SU-DHL-6 (cell line): ENCODE data around the gene RORB.

ENCODE experiments used
- H2AFZ ChIP-seq: fragments of 200-600 bp; sonication (generic); 2 replicates; pipeline ENCODE4 v1.6.1; 2014; ENCODE audit warnings: low read depth, mild to moderate bottlenecking, moderate library complexity, mixed read lengths, antibody characterized with exemption, low read length; ENCODE audit not compliant: severe bottlenecking
- H3F3A ChIP-seq: fragments of 200-600 bp; shearing (Covaris generic); 2 replicates; pipeline ENCODE4 v1.6.0; 2016; ENCODE audit warnings: antibody characterized with exemption, mild to moderate bottlenecking; ENCODE audit not compliant: insufficient read depth
- H3K27ac ChIP-seq: fragments of 200-600 bp; sonication (generic); 2 replicates; pipeline ENCODE4 v1.5.1; 2016; ENCODE audit warnings: low read depth, mild to moderate bottlenecking, low read length, moderate library complexity, mixed read lengths
- H3K27me3 ChIP-seq: fragments of 200-600 bp; sonication (generic), shearing (Covaris generic); 2 replicates; pipeline ENCODE4 v1.6.0; 2014; ENCODE audit warnings: mild to moderate bottlenecking, low read length
- H3K36me3 ChIP-seq: fragments of 200-600 bp; sonication (generic); 2 replicates; pipeline ENCODE4 v1.6.1; 2014; ENCODE audit warnings: mild to moderate bottlenecking, low read length, mixed read lengths
- H3K4me2 ChIP-seq: fragments of 300-600, 200-600 bp; shearing (Covaris generic), sonication (generic); 2 replicates; pipeline ENCODE4 v1.6.0; 2014; ENCODE audit warnings: low read length, low read depth, mild to moderate bottlenecking; ENCODE audit not compliant: poor library complexity, severe bottlenecking
- H3K4me3 ChIP-seq: fragments of 200-600 bp; sonication (generic); 2 replicates; pipeline ENCODE4 v1.5.1; 2014; ENCODE audit warnings: antibody characterized with exemption, low read length, mild to moderate bottlenecking, mixed read lengths; ENCODE audit not compliant: insufficient read depth, poor library complexity, severe bottlenecking
- H3K79me2 ChIP-seq: fragments of 200-600 bp; sonication (generic); 2 replicates; pipeline ENCODE4 v1.6.1; 2014; ENCODE audit warnings: mild to moderate bottlenecking, low read length, moderate library complexity; ENCODE audit not compliant: insufficient read depth
- H3K9ac ChIP-seq: fragments of 200-600 bp; sonication (generic); 2 replicates; pipeline ENCODE4 v1.7.0; 2014; ENCODE audit warnings: mild to moderate bottlenecking, low read length
- H3K9me2 ChIP-seq: fragments of 200-600 bp; sonication (generic); replicated peaks from 2 replicates; pipeline ENCODE4 v1.6.1; 2014; ENCODE audit warnings: low read length; ENCODE audit not compliant: insufficient read depth
- H3K9me3 ChIP-seq: fragments of 200-600 bp; sonication (generic); 2 replicates; pipeline ENCODE4 v1.6.1; 2014; ENCODE audit warnings: low read length, mixed read lengths; ENCODE audit not compliant: insufficient read depth
- H4K20me1 ChIP-seq: fragments of 200-600 bp; sonication (generic); 2 replicates; pipeline ENCODE4 v1.6.1; 2014; ENCODE audit warnings: low read depth, mild to moderate bottlenecking, antibody characterized with exemption, low read length, moderate library complexity, mixed read lengths
- EZH2phosphoT487 ChIP-seq: fragments of 200-600 bp; sonication (generic), shearing (Covaris generic); conservative IDR thresholded peaks from 2 replicates; pipeline ENCODE4 v1.6.1; 2018; ENCODE audit warnings: mild to moderate bottlenecking, antibody characterized with exemption, low read length, moderate library complexity, mixed read lengths
- TF ChIP-seq, protein P1 (sequence below): fragments of 200-600 bp; sonication (generic); IDR thresholded peaks from one replicate; pipeline ENCODE4 v1.5.1; 2017; ENCODE audit warnings: antibody characterized with exemption, mild to moderate bottlenecking, low read length, moderate library complexity; ENCODE audit not compliant: insufficient read depth, poor library complexity, severe bottlenecking

The RORB gene

DNA sequence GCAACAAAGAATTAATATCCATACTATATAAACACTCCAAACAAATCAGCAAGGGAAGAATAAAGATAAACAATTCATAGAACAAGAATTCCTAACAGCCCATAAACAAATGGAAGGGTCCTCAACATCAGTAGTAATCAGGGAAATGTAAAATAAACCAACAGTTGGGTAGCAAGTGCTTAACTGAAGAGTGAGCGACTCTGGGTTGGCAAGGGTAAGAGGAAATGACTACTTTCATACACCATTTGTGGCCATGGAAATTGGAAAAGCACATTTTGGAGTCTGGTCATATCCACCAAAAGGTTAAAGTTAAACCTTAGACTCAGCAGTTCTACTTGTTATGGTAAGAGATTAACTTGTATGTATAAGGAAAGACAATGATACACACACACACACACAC is 17.4 kb upstream of the RORB start:
- Histone ChIP-seq H3K36me3 (no peaks in the 10 kb centered on the region), H3K4me2 (no peak overlapping the region), H3K27ac (no peak overlapping the region), H3K9ac (no peak overlapping the region), H3K9me3 (no peaks in the 10 kb centered on the region), H3K9me2 (no peaks in the 10 kb centered on the region), H3K27me3 (no peaks in the 10 kb centered on the region), H3F3A (no peaks in the 10 kb centered on the region), H3K79me2 (no peaks in the 10 kb centered on the region), H3K4me3 (no peak overlapping the region), H2AFZ (no peak overlapping the region), H4K20me1 (no peaks in the 10 kb centered on the region)
- no peak for TF ChIP-seq EZH2phosphoT487
- TF ChIP-seq, protein P1, sequence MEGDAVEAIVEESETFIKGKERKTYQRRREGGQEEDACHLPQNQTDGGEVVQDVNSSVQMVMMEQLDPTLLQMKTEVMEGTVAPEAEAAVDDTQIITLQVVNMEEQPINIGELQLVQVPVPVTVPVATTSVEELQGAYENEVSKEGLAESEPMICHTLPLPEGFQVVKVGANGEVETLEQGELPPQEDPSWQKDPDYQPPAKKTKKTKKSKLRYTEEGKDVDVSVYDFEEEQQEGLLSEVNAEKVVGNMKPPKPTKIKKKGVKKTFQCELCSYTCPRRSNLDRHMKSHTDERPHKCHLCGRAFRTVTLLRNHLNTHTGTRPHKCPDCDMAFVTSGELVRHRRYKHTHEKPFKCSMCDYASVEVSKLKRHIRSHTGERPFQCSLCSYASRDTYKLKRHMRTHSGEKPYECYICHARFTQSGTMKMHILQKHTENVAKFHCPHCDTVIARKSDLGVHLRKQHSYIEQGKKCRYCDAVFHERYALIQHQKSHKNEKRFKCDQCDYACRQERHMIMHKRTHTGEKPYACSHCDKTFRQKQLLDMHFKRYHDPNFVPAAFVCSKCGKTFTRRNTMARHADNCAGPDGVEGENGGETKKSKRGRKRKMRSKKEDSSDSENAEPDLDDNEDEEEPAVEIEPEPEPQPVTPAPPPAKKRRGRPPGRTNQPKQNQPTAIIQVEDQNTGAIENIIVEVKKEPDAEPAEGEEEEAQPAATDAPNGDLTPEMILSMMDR, result no peak

DNA sequence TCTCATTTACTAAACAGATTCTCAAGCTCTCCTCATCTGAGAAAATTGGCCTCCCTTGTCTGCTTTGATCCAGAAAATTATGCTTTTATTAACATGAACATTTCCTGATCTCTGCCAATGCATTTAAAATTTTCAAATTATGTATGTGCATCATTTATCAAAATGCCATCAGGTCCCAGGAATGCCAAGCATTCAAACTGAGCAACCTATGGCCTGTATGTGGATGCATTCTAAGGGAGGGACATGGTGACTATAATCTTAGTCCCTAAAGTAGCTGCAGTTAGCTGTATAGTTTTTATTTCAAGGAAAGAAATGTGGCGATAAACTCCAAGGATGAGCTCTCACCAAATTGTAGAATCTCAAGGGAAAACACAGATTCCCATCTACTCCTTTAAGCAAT is 9.7 kb upstream of the RORB start:
- Histone ChIP-seq H3K36me3 (no peaks in the 10 kb centered on the region), H4K20me1 (no peaks in the 10 kb centered on the region), H3K79me2 (no peaks in the 10 kb centered on the region), H3K27me3 (no peaks in the 10 kb centered on the region; the same call in 1 of the 2 replicates), H3F3A (no peaks in the 10 kb centered on the region), H2AFZ (no peak overlapping the region), H3K4me2 (no peak overlapping the region), H3K27ac (no peak overlapping the region), H3K9me2 (no peaks in the 10 kb centered on the region), H3K9ac (no peak overlapping the region), H3K4me3 (no peak overlapping the region), H3K9me3 (no peaks in the 10 kb centered on the region)
- TF ChIP-seq, protein P1, result no peak
- no peak for TF ChIP-seq EZH2phosphoT487

DNA sequence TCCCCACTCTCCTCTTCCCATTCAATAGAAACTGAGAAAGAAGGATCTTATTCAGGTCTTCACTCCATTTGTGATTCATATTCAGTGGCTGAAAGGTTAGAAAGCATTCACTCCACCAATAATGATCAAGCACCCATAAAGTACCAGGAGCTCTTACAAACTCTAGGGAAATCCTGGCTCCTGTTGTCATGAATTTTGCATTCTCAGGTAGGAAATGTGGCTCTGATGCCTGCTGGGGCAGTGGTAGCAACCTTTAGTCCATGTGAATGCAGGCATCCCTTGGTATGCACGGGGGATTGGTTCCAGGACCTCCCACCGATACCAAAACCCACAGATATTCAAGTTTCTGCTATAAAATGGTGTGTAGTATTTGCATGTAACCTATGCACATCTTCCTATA is 3.6 kb upstream of the RORB start:
- TF ChIP-seq, protein P1, result no peak
- no peak for TF ChIP-seq EZH2phosphoT487
- H3K4me3 ChIP-seq, result no peak overlapping the region
- H4K20me1 ChIP-seq, result no peaks in the 10 kb centered on the region
- H3K36me3 ChIP-seq, result no peaks in the 10 kb centered on the region
- H3K79me2 ChIP-seq, result no peaks in the 10 kb centered on the region
- no peaks in the 10 kb centered on the region for H3K9me2 ChIP-seq
- H3F3A ChIP-seq, result no peaks in the 10 kb centered on the region
- no peak overlapping the region for H3K27ac ChIP-seq
- H3K9ac ChIP-seq, result no peak overlapping the region
- no peaks in the 10 kb centered on the region for H3K9me3 ChIP-seq
- H3K27me3 ChIP-seq, result no peaks in the 10 kb centered on the region; the same call in 1 of the 2 replicates
- H3K4me2 ChIP-seq, result no peak overlapping the region
- H2AFZ ChIP-seq, result no peak overlapping the region
